ENCODE measurements around the gene LAMA3.

GRCh38 chr18:23872701-23873550, 183.7 kb downstream of the LAMA3 start:
- no peak for TF ChIP-seq CTCF (IDR thresholded peaks at IDR 0.05; ENCODE audit: borderline replicate concordance, extremely low read depth, low read length, poor library complexity, severe bottlenecking)
- no peak for TF ChIP-seq EZH2 (IDR thresholded peaks at IDR 0.05; ENCODE audit: borderline replicate concordance, low read depth, low read length, severe bottlenecking)

Data from DND-41 (cell line).